H1 (cell line): ENCODE results near the gene SLC39A13. TPM values are rescaled to one million over a fixed set of nuclear protein-coding genes. Genes with fewer than 3 reads are reported as not detected.

Experiments used
- CTCF ChIA-PET: fragments of 300-600 bp; sonication (Branson Sonifier 250); formaldehyde crosslinking; loops from one replicate; lab custom pipeline; 2021; ENCODE audit not compliant: partially characterized antibody; lab: Charles Lee
- POLR2A ChIA-PET: fragments of 300-600 bp; sonication (Branson Sonifier 250); formaldehyde crosslinking; loops from one replicate; lab custom pipeline; 2021; ENCODE audit warnings: inconsistent platforms; ENCODE audit not compliant: partially characterized antibody; lab: Charles Lee
- DNase-seq, 2 experiments: peaks; one replicate each; pipeline versions ENCODE4 v3.0.0 to v3.0.0-alpha.2; 2010 to 2022; ENCODE audit warnings: low spot score in 2 of 2, low read depth in 1 of 2, mixed read lengths in 1 of 2
- FAIRE-seq: peaks from 2 replicates; lab custom pipeline; 2011; peaks lifted over from hg19 to GRCh38; lab: Jason Lieb, UNC
- H2AFZ ChIP-seq: 2 replicates; pipeline ENCODE4 v1.8.1; 2012; ENCODE audit warnings: low read length, inconsistent platforms
- H2AK5ac ChIP-seq: 2 replicates; pipeline ENCODE4 v1.6.1; 2013; ENCODE audit warnings: low read depth, low read length
- H2BK120ac ChIP-seq: replicated peaks from 2 replicates; pipeline ENCODE3; 2013; ENCODE audit warnings: low read depth, low read length, inconsistent platforms
- H2BK12ac ChIP-seq: 2 replicates; pipeline ENCODE4 v1.6.1; 2013; ENCODE audit warnings: low read depth, low read length
- H2BK15ac ChIP-seq: 2 replicates; pipeline ENCODE4 v1.6.1; 2013; ENCODE audit warnings: low read length
- H2BK20ac ChIP-seq: 2 replicates; pipeline ENCODE4 v1.6.1; 2013; ENCODE audit warnings: low read length
- H2BK5ac ChIP-seq: 2 replicates; pipeline ENCODE4 v1.6.1; 2013; ENCODE audit warnings: low read depth, low read length
- H3K14ac ChIP-seq: 2 replicates; pipeline ENCODE4 v1.6.1; 2013; ENCODE audit warnings: inconsistent platforms; ENCODE audit not compliant: insufficient read length
- H3K18ac ChIP-seq: 2 replicates; pipeline ENCODE4 v1.6.1; 2013; ENCODE audit warnings: low read length; ENCODE audit errors: extremely low read depth
- H3K23ac ChIP-seq: 2 replicates; pipeline ENCODE4 v1.6.1; 2013; ENCODE audit warnings: inconsistent platforms; ENCODE audit not compliant: insufficient read length
- H3K23me2 ChIP-seq: 2 replicates; pipeline ENCODE4 v1.6.1; 2013; ENCODE audit warnings: low read depth, low read length
- H3K27ac ChIP-seq: 2 replicates; pipeline ENCODE4 v1.6.1; 2011; ENCODE audit warnings: low read depth, low read length, inconsistent platforms
- H3K27me3 ChIP-seq, 4 experiments: replicated peaks in 1 of 4; 1 replicate in 1 of 4; 2 replicates in 3 of 4; pipeline versions ENCODE4 v1.6.1 to v1.8.1; 2011 to 2013; ENCODE audit warnings: low read length in 3 of 4, mild to moderate bottlenecking in 3 of 4, inconsistent platforms in 2 of 4, mixed read lengths in 2 of 4, moderate library complexity in 1 of 4; ENCODE audit not compliant: control insufficient read depth in 3 of 4, insufficient read depth in 3 of 4; ENCODE audit errors: extremely low read depth in 1 of 4
- H3K36me3 ChIP-seq, 4 experiments: 2 replicates each; pipeline versions ENCODE4 v1.6.1 to v1.8.1; 2011 to 2013; ENCODE audit warnings: mild to moderate bottlenecking in 4 of 4, low read length in 3 of 4, moderate library complexity in 2 of 4, control low read depth in 1 of 4, inconsistent platforms in 1 of 4; ENCODE audit not compliant: insufficient read depth in 4 of 4, control insufficient read depth in 2 of 4
- H3K4ac ChIP-seq: replicated peaks from 2 replicates; pipeline ENCODE3; 2013; ENCODE audit warnings: low read length, low read depth, mixed read lengths, inconsistent platforms; ENCODE audit not compliant: insufficient read length
- H3K4me1 ChIP-seq, 4 experiments: replicated peaks in 1 of 4; 1 replicate in 1 of 4; 2 replicates in 3 of 4; pipeline versions ENCODE4 v1.6.1 to v1.8.1; 2011 to 2013; ENCODE audit warnings: low read length in 3 of 4, inconsistent platforms in 2 of 4, mixed read lengths in 1 of 4; ENCODE audit not compliant: insufficient read depth in 4 of 4, control insufficient read depth in 3 of 4
- H3K4me2 ChIP-seq, 2 experiments: 2 replicates each; pipeline versions ENCODE4 v1.6.1 to v1.8.1; 2011 to 2013; ENCODE audit warnings: low read depth in 2 of 2, low read length in 2 of 2, control low read depth in 1 of 2, inconsistent platforms in 1 of 2, mild to moderate bottlenecking in 1 of 2; ENCODE audit not compliant: insufficient read depth in 1 of 2
- H3K4me3 ChIP-seq, 4 experiments: fragments of 200-600, 300-600 bp in 1 of 4; sonication (generic), shearing (Covaris generic), sonication (Bioruptor Twin) in 1 of 4; 2 replicates each; pipeline versions ENCODE4 v1.5.1 to v1.8.1; 2011 to 2016; ENCODE audit warnings: low read length in 4 of 4, low read depth in 3 of 4, control low read depth in 2 of 4, inconsistent platforms in 2 of 4, mild to moderate bottlenecking in 2 of 4, mixed read lengths in 1 of 4, moderate library complexity in 1 of 4; ENCODE audit not compliant: insufficient read depth in 2 of 4; ENCODE audit errors: extremely low read depth in 1 of 4
- H3K56ac ChIP-seq: replicated peaks from 2 replicates; pipeline ENCODE3; 2013; ENCODE audit warnings: low read depth, mild to moderate bottlenecking, mixed read lengths, low read length, inconsistent platforms; ENCODE audit not compliant: insufficient read length
- H3K79me1 ChIP-seq: 2 replicates; pipeline ENCODE4 v1.6.1; 2013; ENCODE audit warnings: low read depth, low read length, control low read depth
- H3K79me2 ChIP-seq, 2 experiments: 2 replicates each; pipeline versions ENCODE4 v1.6.1 to v1.8.1; 2012 to 2013; ENCODE audit warnings: low read length in 2 of 2, mild to moderate bottlenecking in 2 of 2, inconsistent platforms in 1 of 2; ENCODE audit not compliant: insufficient read depth in 2 of 2, control insufficient read depth in 1 of 2
- H3K9ac ChIP-seq, 4 experiments: replicated peaks in 1 of 4; 1 replicate in 1 of 4; 2 replicates in 3 of 4; pipeline versions ENCODE4 v1.6.1 to v1.8.1; 2011 to 2013; ENCODE audit warnings: low read depth in 3 of 4, low read length in 3 of 4, control low read depth in 2 of 4, mild to moderate bottlenecking in 2 of 4, moderate library complexity in 2 of 4, inconsistent platforms in 1 of 4; ENCODE audit errors: extremely low read depth in 1 of 4
- H3K9me3 ChIP-seq, 2 experiments: 2 replicates each; pipeline versions ENCODE4 v1.6.1 to v1.8.1; 2012 to 2013; ENCODE audit warnings: mild to moderate bottlenecking in 2 of 2, moderate library complexity in 2 of 2, control low read depth in 1 of 2, inconsistent platforms in 1 of 2, low read depth in 1 of 2, low read length in 1 of 2, mixed read lengths in 1 of 2; ENCODE audit not compliant: insufficient read depth in 2 of 2
- H4K20me1 ChIP-seq, 2 experiments: replicated peaks in 1 of 2; 2 replicates each; pipeline versions ENCODE3 to v1.8.1; 2011 to 2013; ENCODE audit warnings: inconsistent platforms in 2 of 2, low read length in 2 of 2, mild to moderate bottlenecking in 1 of 2; ENCODE audit not compliant: insufficient read depth in 2 of 2, control insufficient read depth in 1 of 2
- H4K5ac ChIP-seq: 2 replicates; pipeline ENCODE4 v1.6.1; 2013; ENCODE audit warnings: low read length, low read depth, mixed read lengths, inconsistent platforms; ENCODE audit not compliant: insufficient read length
- H4K8ac ChIP-seq: 2 replicates; pipeline ENCODE4 v1.8.0; 2013; ENCODE audit warnings: mild to moderate bottlenecking, moderate library complexity, low read length, inconsistent platforms; ENCODE audit not compliant: insufficient read depth; ENCODE audit errors: extremely low read depth
- H4K91ac ChIP-seq: replicated peaks from 2 replicates; pipeline ENCODE3; 2013; ENCODE audit warnings: low read length, mixed read lengths, inconsistent platforms; ENCODE audit not compliant: insufficient read length
- CBX5 ChIP-seq: fragments of 300-800, 300-1000 bp; sonication (generic); IDR thresholded peaks from 2 replicates; pipeline ENCODE4 v1.7.1; 2016; ENCODE audit warnings: antibody characterized with exemption, low read length, low read depth
- CHD2 ChIP-seq: IDR thresholded peaks from 2 replicates; pipeline ENCODE4 v1.6.1; 2012; ENCODE audit warnings: low read length, improper control_type of control experiment
- CTBP2 ChIP-seq: IDR thresholded peaks from 2 replicates; pipeline ENCODE4 v1.7.0; 2011; ENCODE audit warnings: borderline replicate concordance, mild to moderate bottlenecking, moderate library complexity, mixed read lengths, low read length; ENCODE audit not compliant: insufficient read depth, insufficient read length
- EGR1 ChIP-seq: IDR thresholded peaks from 2 replicates; pipeline ENCODE4 v1.6.1; 2011; ENCODE audit warnings: low read depth, low read length, borderline replicate concordance
- FOSL1 ChIP-seq: IDR thresholded peaks from 2 replicates; pipeline ENCODE4 v1.6.1; 2011; ENCODE audit warnings: mild to moderate bottlenecking, low read depth, low read length, moderate library complexity; ENCODE audit not compliant: insufficient read depth
- NRF1 ChIP-seq: IDR thresholded peaks from 2 replicates; pipeline ENCODE4 v1.6.1; 2011; ENCODE audit warnings: mild to moderate bottlenecking, low read depth, low read length, improper control_type of control experiment
- POLR2AphosphoS5 ChIP-seq: IDR thresholded peaks from 2 replicates; pipeline ENCODE4 v1.6.1; 2011; ENCODE audit warnings: low read depth, low read length
- RNF2 ChIP-seq: fragments of 200-900, 300-1000 bp; sonication (generic); IDR thresholded peaks from 2 replicates; pipeline ENCODE4 v1.7.1; 2016; ENCODE audit warnings: borderline replicate concordance, low read depth, mild to moderate bottlenecking, antibody characterized with exemption, low read length; ENCODE audit not compliant: poor library complexity, severe bottlenecking; ENCODE audit errors: missing control alignments
- RXRA ChIP-seq: IDR thresholded peaks from 2 replicates; pipeline ENCODE4 v1.6.1; 2011; ENCODE audit warnings: low read depth, mild to moderate bottlenecking, low read length, moderate library complexity; ENCODE audit not compliant: insufficient read depth
- SIX5 ChIP-seq: IDR thresholded peaks from 2 replicates; pipeline ENCODE4 v1.6.1; 2011; ENCODE audit warnings: mild to moderate bottlenecking, low read depth, low read length
- TAF1 ChIP-seq: IDR thresholded peaks from 2 replicates; pipeline ENCODE4 v1.6.1; 2011; ENCODE audit warnings: mild to moderate bottlenecking, low read depth, low read length
- TBP ChIP-seq: IDR thresholded peaks from 2 replicates; pipeline ENCODE4 v1.6.1; 2011; ENCODE audit warnings: low read depth, low read length, improper control_type of control experiment
- YY1 ChIP-seq: IDR thresholded peaks from 2 replicates; pipeline ENCODE4 v1.6.1; 2011; ENCODE audit warnings: low read depth, mild to moderate bottlenecking, low read length
- WGBS, 2 experiments: shearing (Covaris generic) in 1 of 2; methylation state at CpG; one replicate each; pipeline versions ENCODE4 v1.1.6 to v1.1.7; 2013 to 2015; ENCODE audit warnings: low lambda C conversion rate in 2 of 2, mixed read lengths in 2 of 2, inconsistent platforms in 1 of 2, low coverage in 1 of 2, missing lambda C conversion rate in 1 of 2; ENCODE audit not compliant: insufficient replicate concordance in 2 of 2, insufficient coverage in 1 of 2, insufficient read length in 1 of 2; ENCODE audit errors: extremely low coverage in 1 of 2, missing lambda C conversion rate in 1 of 2; 5-methylcytosine and 5-hydroxymethylcytosine counted together
- polyA plus RNA-seq, 7 experiments: library from polyadenylated mRNA; depleted of rRNA in 3 of 7; stranded (reverse) in 5 of 7; unstranded in 2 of 7; fragments of >200 nt in 5 of 7; fragments of 200-250 nt in 2 of 7; gene quantifications; 1 replicate in 5 of 7; 2 replicates in 1 of 7; 4 replicates in 1 of 7; pipeline versions ENCODE4 v1.2.1 to v1.2.3, GENCODE V29; 2011 to 2013; ENCODE audit warnings: missing spikeins in 2 of 7, mixed read lengths in 2 of 7
- total RNA-seq: library from RNA; stranded (reverse); fragmentation: NEBNext Ultra II Directional; extraction: Animal tissue kit (Norgen Biotek cat#: 25700); gene quantifications from 2 replicates; pipeline ENCODE4 v1.2.1, GENCODE V29; 2021

SLC39A13 gene
- total and polyA plus RNA-seq, 2 of the 8 experiments (the other 6 are each of a cell fraction or from before 2014, with no cell fraction given): 23.2 to 30.0 TPM

DNA sequence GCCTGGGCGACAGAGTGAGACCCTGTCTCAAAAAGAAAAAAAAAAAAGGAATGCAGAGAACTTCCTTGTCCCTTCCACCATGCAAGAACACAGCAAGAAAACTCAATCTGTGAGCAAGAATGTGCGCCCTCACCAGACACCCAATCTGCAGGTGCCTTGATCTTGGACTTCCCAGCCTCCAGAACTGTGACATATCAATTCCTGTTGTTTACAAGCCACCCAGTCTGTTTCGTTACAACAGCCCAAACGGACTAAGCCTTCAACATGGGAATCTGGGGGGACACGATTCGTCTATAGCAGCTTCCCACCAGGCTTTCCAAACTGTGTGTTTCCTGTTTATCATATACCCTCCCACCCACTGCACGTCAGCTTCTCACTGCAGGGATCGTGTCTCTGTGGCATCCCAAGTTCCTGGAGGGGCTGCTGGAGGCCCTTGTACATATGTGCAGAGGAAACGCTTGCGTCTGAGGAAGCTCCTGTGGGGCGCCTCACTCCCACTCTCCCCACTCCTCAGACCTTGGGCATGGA is 28.9 kb downstream of the SLC39A13 start:
- Histone ChIP-seq H4K91ac (no peak overlapping the region), H3K23me2 (no peaks in the 10 kb centered on the region), H4K8ac (no peak overlapping the region), H3K23ac (no peak overlapping the region), H2BK12ac (no peak overlapping the region), H3K27ac (no peak overlapping the region), H2BK15ac (no peak overlapping the region), H2BK20ac (no peak overlapping the region), H3K79me2 (no peaks in the 10 kb centered on the region), H3K36me3 (no peaks in the 10 kb centered on the region), H3K4me1 (no peaks in the 10 kb centered on the region), H3K18ac (no peak overlapping the region), H2AK5ac (no peak overlapping the region), H2BK120ac (no peak overlapping the region), H3K56ac (no peak overlapping the region), H3K27me3 (no peaks in the 10 kb centered on the region), H2AFZ (no peak overlapping the region), H4K20me1 (no peaks in the 10 kb centered on the region), H4K5ac (no peak overlapping the region), H3K4ac (no peak overlapping the region), H3K4me3 (no peak overlapping the region), H3K9ac (no peak overlapping the region), H2BK5ac (no peak overlapping the region), H3K4me2 (no peak overlapping the region), H3K79me1 (no peaks in the 10 kb centered on the region), H3K14ac (no peak overlapping the region), H3K9me3 (no peaks in the 10 kb centered on the region)
- ChIA-PET POLR2A (interaction anchor here (0.5 to 2.5 kb wide), 5 partner anchors 11 to 262 kb away, joined by 3 to 11 read pairs (median 4); partner anchors contain the start of gene PSMC3), CTCF (interaction anchor here (1.5 to 2.4 kb wide), 3 partner anchors 8 to 30 kb away, joined by 4 to 5 read pairs (median 5); partner anchors contain the start of gene SLC39A13)
- DNase-seq (no peak), FAIRE-seq (no peak)
- 91% methylated on average over 10 of the region's 11 CpGs; no CpG with 5 or more reads in 1 of the 2 experiments for WGBS, 2 experiments
- no peak for TF ChIP-seq SIX5
- TF ChIP-seq POLR2AphosphoS5: no peak
- no peak for TF ChIP-seq TAF1
- no peak for TF ChIP-seq CBX5
- TF ChIP-seq YY1: no peak
- no peak for TF ChIP-seq TBP
- no peak for TF ChIP-seq EGR1
- TF ChIP-seq CHD2: no peak
- no peak for TF ChIP-seq NRF1
- TF ChIP-seq RXRA: no peak
- TF ChIP-seq CTBP2: no peak
- no peak for TF ChIP-seq RNF2
- no peak for TF ChIP-seq FOSL1
